Measurements from ENCODE around the gene MYL6. TPM values are rescaled to one million over a fixed set of nuclear protein-coding genes. Genes with fewer than 3 reads are reported as not detected.
A peak's percentile ranks its signal among the peaks of the same experiment; 100 is the strongest.
"Not testable (repeated sequence)": the region's sequence is repeated elsewhere in the genome, so short reads cannot be mapped to it uniquely, and the experiment has no call there.

MYL6 gene
- total and polyA plus RNA-seq, 4 donors: 1,811 to 7,311 (median 4,603) TPM

DNA sequence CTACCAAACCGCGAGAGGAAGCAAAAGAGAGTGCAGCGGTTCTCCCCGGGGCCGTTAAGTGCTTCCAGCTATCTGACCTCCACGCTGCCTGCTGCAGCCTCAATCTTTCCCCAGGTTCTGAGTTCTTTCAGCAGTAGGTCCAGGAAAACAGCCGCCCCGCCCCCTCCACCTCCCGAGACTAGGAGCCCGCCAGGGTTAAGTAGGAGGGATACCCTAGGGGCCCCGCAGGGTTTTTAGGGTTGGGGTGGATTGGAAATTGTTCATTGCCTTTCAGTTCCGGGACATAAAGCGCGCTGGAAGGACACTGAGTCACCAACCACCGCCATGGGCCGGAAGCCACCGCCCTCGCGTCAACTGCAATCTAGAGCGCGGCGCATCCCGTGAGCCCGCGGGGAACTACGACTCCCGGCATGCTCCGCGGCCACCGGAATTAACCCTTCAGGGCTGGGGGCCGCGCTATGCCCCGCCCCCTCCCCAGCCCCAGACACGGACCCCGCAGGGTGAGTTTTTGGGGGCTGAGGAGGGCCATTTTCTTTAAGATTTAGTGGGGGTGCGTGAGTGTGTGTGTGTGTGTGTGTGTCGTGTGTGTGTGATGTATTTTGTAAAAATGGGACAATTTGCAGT lies 5.9 kb upstream of the MYL6 start, which contains the start of gene MYL6B:
Gene MYL6B (plus strand): TSS at position 456 of the 624 bp plus-strand sequence. CDS start 1,332 bp downstream, outside the sequence.
- intact Hi-C loops (cut with DNase I): no loop called here
- Histone ChIP-seq H3K27ac (ENCODE audit: low read depth in 1 of 2, low read length in 2 of 2) (peak within 1 kb of the TSS in 1 of 2 donors; percentile 62), H3K4me3 (ENCODE audit: low read length in 2 of 2) (peak within 1 kb of the TSS; percentile 66), H3K4me1 (ENCODE audit: control insufficient read depth in 1 of 2, insufficient read depth in 2 of 2, low read length in 2 of 2) (no peaks in the 10 kb centered on the region), H3K9me3 (ENCODE audit: control insufficient read depth, low read length) (no peaks in the 10 kb centered on the region), H3K27me3 (ENCODE audit: control insufficient read depth in 1 of 2, insufficient read depth in 2 of 2, low read length in 1 of 2) (no peaks in the 10 kb centered on the region), H3K36me3 (ENCODE audit: control insufficient read depth in 1 of 2, insufficient read depth in 2 of 2, low read length in 1 of 2) (no peaks in the 10 kb centered on the region)
- 0% methylated on average over 37 of the region's 37 CpGs for WGBS, 2 donors
- ATAC-seq (ENCODE audit: low FRiP score) (peak; percentile 95), DNase-seq (peak; percentile 97 to 99)

- ATAC-seq (ENCODE audit: low FRiP score) (no peak), DNase-seq (no peak)
- whole genome bisulfite sequencing, 2 donors: 11 to 12% methylated on average over 8 of the region's 8 CpGs
- H3K9me3 ChIP-seq (ENCODE audit: control insufficient read depth, low read length): no peaks in the 10 kb centered on the region
- no peaks in the 10 kb centered on the region for H3K36me3 ChIP-seq (ENCODE audit: control insufficient read depth in 1 of 2, insufficient read depth in 2 of 2, low read length in 1 of 2)
- intact Hi-C loops (cut with DNase I): no loop called here
- peak overlapping the region; percentile 15 to 42 for H3K4me3 ChIP-seq (ENCODE audit: low read length in 2 of 2)
- H3K4me1 ChIP-seq (ENCODE audit: control insufficient read depth in 1 of 2, insufficient read depth in 2 of 2, low read length in 2 of 2): no peaks in the 10 kb centered on the region
- no peak overlapping the region for H3K27ac ChIP-seq (ENCODE audit: low read depth in 1 of 2, low read length in 2 of 2)
- no peaks in the 10 kb centered on the region for H3K27me3 ChIP-seq (ENCODE audit: control insufficient read depth in 1 of 2, insufficient read depth in 2 of 2, low read length in 1 of 2)
These were observed 5.1 kb upstream of the MYL6 start for GRCh38 chr12:56152756-56153677.

- WGBS, 2 donors: 61 to 80% methylated on average over 5 of the region's 5 CpGs
- ATAC-seq (ENCODE audit: low FRiP score) (no peak), DNase-seq (no peak)
- Histone ChIP-seq H3K4me1 (ENCODE audit: control insufficient read depth in 1 of 2, insufficient read depth in 2 of 2, low read length in 2 of 2) (no peaks in the 10 kb centered on the region), H3K9me3 (ENCODE audit: control insufficient read depth, low read length) (no peaks in the 10 kb centered on the region), H3K4me3 (ENCODE audit: low read length in 2 of 2) (no peak overlapping the region), H3K36me3 (ENCODE audit: control insufficient read depth in 1 of 2, insufficient read depth in 2 of 2, low read length in 1 of 2) (no peaks in the 10 kb centered on the region), H3K27me3 (ENCODE audit: control insufficient read depth in 1 of 2, insufficient read depth in 2 of 2, low read length in 1 of 2) (no peaks in the 10 kb centered on the region), H3K27ac (ENCODE audit: low read depth in 1 of 2, low read length in 2 of 2) (no peak overlapping the region)
- intact Hi-C loops (cut with DNase I): no loop called here
These were observed 4.5 kb upstream of the MYL6 start for GRCh38 chr12:56153678-56154065.

DNA sequence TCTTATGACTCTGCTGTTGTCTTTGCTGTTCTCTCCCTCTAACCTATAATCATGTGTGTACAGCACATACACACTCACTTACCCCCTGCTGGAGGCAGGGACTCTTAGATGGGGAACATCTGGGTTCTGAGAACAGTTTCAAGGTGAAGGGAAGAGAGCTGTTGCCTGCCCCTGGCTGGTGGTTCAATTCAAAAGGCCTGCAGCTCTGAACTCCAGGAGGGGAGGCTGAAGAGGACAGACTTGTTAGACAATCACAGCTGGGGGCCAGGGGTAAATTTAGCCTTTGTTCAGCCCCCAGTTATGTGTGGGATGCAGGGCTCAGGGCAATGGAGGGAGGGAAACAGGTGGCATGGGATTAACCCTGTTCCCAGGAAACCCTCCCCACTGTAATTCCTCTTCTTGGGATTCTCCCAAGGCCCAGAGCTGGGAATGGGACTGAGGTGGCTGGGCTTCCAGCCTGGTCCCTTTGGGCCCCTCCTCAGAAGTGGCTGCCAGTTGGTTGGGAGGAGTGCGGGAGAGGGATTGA lies 3.9 kb upstream of the MYL6 start:
- 94% methylated on average over 1 of the region's 1 CpG for whole genome bisulfite sequencing, 2 donors
- DNase-seq: no peak
- Histone ChIP-seq H3K4me3 (ENCODE audit: low read length in 2 of 2) (no peak overlapping the region), H3K27me3 (ENCODE audit: control insufficient read depth in 1 of 2, insufficient read depth in 2 of 2, low read length in 1 of 2) (no peaks in the 10 kb centered on the region), H3K27ac (ENCODE audit: low read depth in 1 of 2, low read length in 2 of 2) (no peak overlapping the region), H3K36me3 (ENCODE audit: control insufficient read depth in 1 of 2, insufficient read depth in 2 of 2, low read length in 1 of 2) (no peaks in the 10 kb centered on the region), H3K4me1 (ENCODE audit: control insufficient read depth in 1 of 2, insufficient read depth in 2 of 2, low read length in 2 of 2) (no peaks in the 10 kb centered on the region), H3K9me3 (ENCODE audit: control insufficient read depth, low read length) (no peaks in the 10 kb centered on the region)
- intact Hi-C loops (cut with DNase I): no loop called here
- no peak for ATAC-seq (ENCODE audit: low FRiP score)

GRCh38 chr12:56154818-56155217 lies 3.3 kb upstream of the MYL6 start:
- 87 to 88% methylated on average over 5 of the region's 5 CpGs for WGBS, 2 donors
- DNase-seq (no peak), ATAC-seq (ENCODE audit: low FRiP score) (no peak)
- no peak overlapping the region for H3K27ac ChIP-seq (ENCODE audit: low read depth in 1 of 2, low read length in 2 of 2)
- peaks cover 0 to 4% of the 10 kb centered on the region in 2 donors for H3K36me3 ChIP-seq (ENCODE audit: control insufficient read depth in 1 of 2, insufficient read depth in 2 of 2, low read length in 1 of 2)
- no peaks in the 10 kb centered on the region for H3K4me1 ChIP-seq (ENCODE audit: control insufficient read depth in 1 of 2, insufficient read depth in 2 of 2, low read length in 2 of 2)
- intact Hi-C loops (cut with DNase I): loop anchor here in 1 of 2 donors (5.0 kb wide), 1 partner anchor 38 kb away; the partner anchor contains the start of genes RPL41 and ZC3H10
- H3K4me3 ChIP-seq (ENCODE audit: low read length in 2 of 2): no peak overlapping the region
- no peaks in the 10 kb centered on the region for H3K27me3 ChIP-seq (ENCODE audit: control insufficient read depth in 1 of 2, insufficient read depth in 2 of 2, low read length in 1 of 2)
- no peaks in the 10 kb centered on the region for H3K9me3 ChIP-seq (ENCODE audit: control insufficient read depth, low read length)

- no peak for ATAC-seq (ENCODE audit: low FRiP score)
- WGBS, 2 donors: 89% methylated on average over 11 of the region's 11 CpGs
- intact Hi-C loops (cut with DNase I): loop anchor here in 1 of 2 donors (5.0 kb wide), 1 partner anchor 38 kb away; the partner anchor contains the start of genes RPL41 and ZC3H10
- H3K4me3 ChIP-seq (ENCODE audit: low read length in 2 of 2): no peak overlapping the region
- H3K36me3 ChIP-seq (ENCODE audit: control insufficient read depth in 1 of 2, insufficient read depth in 2 of 2, low read length in 1 of 2): peaks cover 0 to 8% of the 10 kb centered on the region in 2 donors
- no peaks in the 10 kb centered on the region for H3K27me3 ChIP-seq (ENCODE audit: control insufficient read depth in 1 of 2, insufficient read depth in 2 of 2, low read length in 1 of 2)
- no peak for DNase-seq
- H3K27ac ChIP-seq (ENCODE audit: low read depth in 1 of 2, low read length in 2 of 2): no peak overlapping the region
- H3K9me3 ChIP-seq (ENCODE audit: control insufficient read depth, low read length): no peaks in the 10 kb centered on the region
- H3K4me1 ChIP-seq (ENCODE audit: control insufficient read depth in 1 of 2, insufficient read depth in 2 of 2, low read length in 2 of 2): no peaks in the 10 kb centered on the region
These were observed 2.8 kb upstream of the MYL6 start for GRCh38 chr12:56155256-56155845.

DNA sequence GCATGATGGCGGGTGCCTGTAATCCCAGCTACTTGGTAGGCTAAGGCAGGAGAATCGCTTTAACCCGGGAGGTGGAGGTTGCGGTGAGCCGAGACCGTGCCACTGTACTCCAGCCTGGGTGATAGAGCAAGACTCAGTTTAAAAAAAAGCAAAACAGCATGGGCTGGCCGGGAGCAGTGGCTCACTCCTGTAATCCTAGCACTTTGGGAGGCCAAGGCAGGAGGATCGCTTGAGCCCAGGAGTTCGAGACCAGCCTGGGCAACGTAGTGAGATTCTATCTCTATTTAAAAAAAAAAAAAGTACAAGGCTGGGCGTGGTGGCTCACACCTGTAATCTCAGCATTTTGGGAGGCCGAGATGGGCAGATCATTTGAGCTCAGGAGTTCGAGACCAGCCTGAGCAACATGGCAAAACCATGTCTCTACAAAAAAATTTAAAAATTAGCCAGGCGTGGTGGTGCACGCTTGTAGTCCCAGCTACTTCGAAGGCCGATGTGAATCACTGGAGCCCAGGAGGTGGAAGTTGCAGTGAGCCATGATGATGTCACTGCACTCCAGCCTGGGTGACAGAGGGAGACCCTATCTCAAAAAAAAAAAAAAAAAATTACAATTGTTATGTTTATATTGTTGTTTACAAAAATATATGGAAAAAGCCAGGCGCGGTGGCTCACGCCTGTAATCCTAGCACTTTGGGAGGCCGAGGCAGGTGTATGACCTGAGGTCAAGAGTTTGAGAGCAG lies 1.5 kb upstream of the MYL6 start:
- intact Hi-C loops (cut with DNase I): loop anchor here in 1 of 2 donors (5.0 kb wide), 1 partner anchor 39 kb away; the partner anchor contains the start of genes RPL41 and ZC3H10
- H3K27me3 ChIP-seq (ENCODE audit: control insufficient read depth in 1 of 2, insufficient read depth in 2 of 2, low read length in 1 of 2); ATAC-seq (ENCODE audit: low FRiP score); H3K4me3 ChIP-seq (ENCODE audit: low read length in 2 of 2); H3K4me1 ChIP-seq (ENCODE audit: control insufficient read depth in 1 of 2, insufficient read depth in 2 of 2, low read length in 2 of 2); H3K9me3 ChIP-seq (ENCODE audit: control insufficient read depth, low read length): not testable (repeated sequence)
- Histone ChIP-seq H3K36me3 (ENCODE audit: control insufficient read depth in 1 of 2, insufficient read depth in 2 of 2, low read length in 1 of 2) (peaks cover 0 to 13% of the 10 kb centered on the region in 2 donors), H3K27ac (ENCODE audit: low read depth in 1 of 2, low read length in 2 of 2) (peak overlapping the region in 1 of 2 donors; percentile 58)
- DNase-seq: peak in 1 of 2 donors; percentile 36
- 94 to 96% methylated on average over 21 of the region's 21 CpGs for WGBS, 2 donors
